Upper lobe of left lung (tissue), 4 donors: ENCODE data around the gene SH3GL2.

Experiments
- EP300 ChIP-seq, 4 donors: sonication (generic); formaldehyde crosslinking; IDR thresholded peaks; one replicate each; pipeline ENCODE4 v1.5.1; 2017; ENCODE audit warnings: antibody characterized with exemption in 4 of 4, control low read depth in 2 of 4
- POLR2A ChIP-seq, 4 donors: fragments of 450-650 bp; IDR thresholded peaks; one replicate each; pipeline ENCODE4 v1.5.1; 2016 to 2017; ENCODE audit warnings: antibody characterized with exemption in 4 of 4, mild to moderate bottlenecking in 2 of 4
- POLR2AphosphoS5 ChIP-seq, 2 donors: sonication (generic); formaldehyde crosslinking; IDR thresholded peaks; one replicate each; pipeline ENCODE4 v1.5.1; 2017; ENCODE audit warnings: antibody characterized with exemption in 2 of 2
- TF ChIP-seq, protein P1 (sequence below), 6 experiments: fragments of 450-650 bp in 4 of 6; fragments of 200-600 bp in 2 of 6; sonication (generic) in 2 of 6; IDR thresholded peaks; one replicate each; pipeline ENCODE4 v1.5.1; 2016 to 2019; ENCODE audit warnings: antibody characterized with exemption in 6 of 6

DNA sequence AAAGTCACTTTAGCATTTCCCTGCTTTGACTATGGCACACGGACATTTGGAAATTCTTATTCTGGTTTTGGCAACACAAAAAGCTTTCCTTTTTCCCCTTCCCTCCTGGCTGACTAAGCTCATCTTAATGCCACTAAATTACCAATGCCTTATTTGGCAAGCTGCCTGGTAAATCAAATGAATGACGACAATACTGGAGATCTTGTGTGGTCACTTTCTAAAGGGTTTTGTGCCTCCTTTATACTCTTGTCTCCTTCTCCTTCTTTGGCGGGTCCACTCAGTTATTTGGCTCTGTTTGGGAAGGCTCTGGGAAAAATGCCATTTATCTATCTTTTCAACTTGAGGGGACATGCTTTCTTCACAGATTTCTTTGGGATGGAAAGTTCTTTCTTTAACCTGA lies 34.9 kb downstream of the SH3GL2 start:
- TF ChIP-seq, protein P1, sequence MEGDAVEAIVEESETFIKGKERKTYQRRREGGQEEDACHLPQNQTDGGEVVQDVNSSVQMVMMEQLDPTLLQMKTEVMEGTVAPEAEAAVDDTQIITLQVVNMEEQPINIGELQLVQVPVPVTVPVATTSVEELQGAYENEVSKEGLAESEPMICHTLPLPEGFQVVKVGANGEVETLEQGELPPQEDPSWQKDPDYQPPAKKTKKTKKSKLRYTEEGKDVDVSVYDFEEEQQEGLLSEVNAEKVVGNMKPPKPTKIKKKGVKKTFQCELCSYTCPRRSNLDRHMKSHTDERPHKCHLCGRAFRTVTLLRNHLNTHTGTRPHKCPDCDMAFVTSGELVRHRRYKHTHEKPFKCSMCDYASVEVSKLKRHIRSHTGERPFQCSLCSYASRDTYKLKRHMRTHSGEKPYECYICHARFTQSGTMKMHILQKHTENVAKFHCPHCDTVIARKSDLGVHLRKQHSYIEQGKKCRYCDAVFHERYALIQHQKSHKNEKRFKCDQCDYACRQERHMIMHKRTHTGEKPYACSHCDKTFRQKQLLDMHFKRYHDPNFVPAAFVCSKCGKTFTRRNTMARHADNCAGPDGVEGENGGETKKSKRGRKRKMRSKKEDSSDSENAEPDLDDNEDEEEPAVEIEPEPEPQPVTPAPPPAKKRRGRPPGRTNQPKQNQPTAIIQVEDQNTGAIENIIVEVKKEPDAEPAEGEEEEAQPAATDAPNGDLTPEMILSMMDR (IDR thresholded peaks at IDR 0.05), result no peak
- TF ChIP-seq POLR2A (IDR thresholded peaks at IDR 0.05), result no peak
- no peak for TF ChIP-seq EP300 (IDR thresholded peaks at IDR 0.05)
- TF ChIP-seq POLR2AphosphoS5 (IDR thresholded peaks at IDR 0.05), result no peak
